SK-N-SH (cell line): ENCODE measurements around the gene CXorf65. TPM values are rescaled to one million over a fixed set of nuclear protein-coding genes. Genes with fewer than 3 reads are reported as not detected.

Experiments used
- CTCF ChIA-PET: fragments of 300-600, 350-600 bp; formaldehyde crosslinking; extraction: SDS; loops from one replicate; lab custom pipeline; 2021; lab: Yijun Ruan, JAX
- POLR2A ChIA-PET: fragments of 350-600 bp; sonication (Branson Sonifier 250); formaldehyde crosslinking; extraction: SDS; loops from one replicate; lab custom pipeline; 2020; ENCODE audit warnings: antibody characterized with exemption, inconsistent platforms; lab: Yijun Ruan, JAX
- DNase-seq: peaks from one replicate; pipeline ENCODE4 v3.0.0; 2012
- H2AFZ ChIP-seq: fragments of 200-600 bp; sonication (generic); 2 replicates; pipeline ENCODE4 v1.8.1; 2016; ENCODE audit warnings: antibody characterized with exemption, mild to moderate bottlenecking, low read depth
- H3F3A ChIP-seq: fragments of 200-600 bp; sonication (generic); replicated peaks from 2 replicates; pipeline ENCODE3; 2016; ENCODE audit warnings: antibody characterized with exemption, mild to moderate bottlenecking; ENCODE audit not compliant: insufficient read depth
- H3K27ac ChIP-seq, 2 experiments: fragments of 200-500 bp in 1 of 2; fragments of 200-600 bp in 1 of 2; sonication (Bioruptor generic) in 1 of 2; sonication (generic), shearing (Covaris generic) in 1 of 2; 2 replicates each; pipeline versions ENCODE4 v1.5.1 to v1.6.1; 2014 to 2016; ENCODE audit warnings: low read depth in 2 of 2, inconsistent platforms in 1 of 2, low read length in 1 of 2, mild to moderate bottlenecking in 1 of 2, mixed read lengths in 1 of 2
- H3K27me3 ChIP-seq: fragments of 200-600 bp; sonication (generic), shearing (Covaris generic); 2 replicates; pipeline ENCODE4 v1.6.1; 2016; ENCODE audit warnings: mixed run types; ENCODE audit not compliant: insufficient read depth
- H3K36me3 ChIP-seq, 2 experiments: fragments of 200-500 bp in 1 of 2; fragments of 200-600 bp in 1 of 2; sonication (Bioruptor generic) in 1 of 2; sonication (generic) in 1 of 2; replicated peaks in 1 of 2; 2 replicates each; pipeline versions ENCODE3 to v1.5.1; 2014 to 2016; ENCODE audit warnings: low read length in 1 of 2, mild to moderate bottlenecking in 1 of 2; ENCODE audit not compliant: insufficient read depth in 2 of 2, control insufficient read depth in 1 of 2
- H3K4me1 ChIP-seq, 2 experiments: fragments of 200-500 bp in 1 of 2; fragments of 200-600 bp in 1 of 2; sonication (Bioruptor generic) in 1 of 2; sonication (generic), shearing (Covaris generic) in 1 of 2; 2 replicates each; pipeline versions ENCODE4 v1.5.1 to v1.6.1; 2014 to 2016; ENCODE audit warnings: low read depth in 1 of 2, low read length in 1 of 2, mixed run types in 1 of 2; ENCODE audit not compliant: insufficient read depth in 2 of 2, control insufficient read depth in 1 of 2
- H3K4me2 ChIP-seq: fragments of 200-600 bp; sonication (generic), shearing (Covaris generic); 2 replicates; pipeline ENCODE4 v1.6.1; 2017; ENCODE audit warnings: mixed run types
- H3K4me3 ChIP-seq, 2 experiments: fragments of 200-500 bp in 1 of 2; fragments of 200-600 bp in 1 of 2; sonication (Bioruptor generic) in 1 of 2; sonication (generic), shearing (Covaris generic) in 1 of 2; 2 replicates each; pipeline versions ENCODE4 v1.5.1 to v1.8.1; 2014 to 2016; ENCODE audit warnings: low read depth in 2 of 2, inconsistent platforms in 1 of 2, low read length in 1 of 2, mild to moderate bottlenecking in 1 of 2, mixed read lengths in 1 of 2, moderate library complexity in 1 of 2
- H3K79me2 ChIP-seq: fragments of 200-600 bp; sonication (generic); 2 replicates; pipeline ENCODE4 v1.8.1; 2017; ENCODE audit warnings: mild to moderate bottlenecking; ENCODE audit not compliant: insufficient read depth
- H3K9ac ChIP-seq: fragments of 200-600 bp; sonication (generic); 2 replicates; pipeline ENCODE4 v1.6.1; 2017; ENCODE audit warnings: mixed run types
- H3K9me2 ChIP-seq: fragments of 200-600 bp; sonication (generic); 2 replicates; pipeline ENCODE4 v1.6.1; 2017; ENCODE audit warnings: mixed run types
- H3K9me3 ChIP-seq: fragments of 200-600 bp; sonication (generic); 2 replicates; pipeline ENCODE4 v1.6.1; 2017; ENCODE audit warnings: mixed run types, mild to moderate bottlenecking, moderate library complexity
- H4K20me1 ChIP-seq: fragments of 200-600 bp; sonication (generic); 2 replicates; pipeline ENCODE4 v1.6.1; 2017; ENCODE audit warnings: mild to moderate bottlenecking, mixed run types; ENCODE audit not compliant: insufficient read depth
- CHD2 ChIP-seq: fragments of 150-350 bp; IDR thresholded peaks from 2 replicates; pipeline ENCODE4 v1.6.1; 2018; ENCODE audit warnings: low read length; ENCODE audit not compliant: partially characterized antibody
- ELF1 ChIP-seq: IDR thresholded peaks from 2 replicates; pipeline ENCODE4 v1.4.0; 2012
- EZH2phosphoT487 ChIP-seq: fragments of 200-600 bp; sonication (generic); IDR thresholded peaks from 2 replicates; pipeline ENCODE4 v1.6.1; 2017; ENCODE audit warnings: low read depth, mixed run types, mild to moderate bottlenecking, antibody characterized with exemption, moderate library complexity, borderline replicate concordance
- GABPA ChIP-seq: IDR thresholded peaks from 2 replicates; pipeline ENCODE4 v1.4.0; 2012; ENCODE audit warnings: low read depth, mild to moderate bottlenecking
- GATA2 ChIP-seq: sonication (generic); formaldehyde crosslinking; IDR thresholded peaks from 2 replicates; pipeline ENCODE4 v1.5.0; 2020; ENCODE audit warnings: mild to moderate bottlenecking, missing genetic modification reagents
- JUND ChIP-seq: IDR thresholded peaks from 2 replicates; pipeline ENCODE4 v1.4.0; 2012
- MEF2A ChIP-seq: IDR thresholded peaks from 2 replicates; pipeline ENCODE4 v1.4.0; 2012; ENCODE audit warnings: low read depth, borderline replicate concordance
- MXI1 ChIP-seq: IDR thresholded peaks from 2 replicates; pipeline ENCODE4 v1.6.1; 2012; ENCODE audit warnings: mild to moderate bottlenecking, low read depth, low read length, improper control_type of control experiment
- NRF1 ChIP-seq: IDR thresholded peaks from 2 replicates; pipeline ENCODE4 v1.6.1; 2012; ENCODE audit warnings: low read depth, mild to moderate bottlenecking, low read length
- POLR2AphosphoS5 ChIP-seq: IDR thresholded peaks from 2 replicates; pipeline ENCODE4 v1.6.1; 2012; ENCODE audit warnings: low read depth, low read length
- RCOR1 ChIP-seq: fragments of 150-350 bp; IDR thresholded peaks from 2 replicates; pipeline ENCODE4 v1.6.1; 2017; ENCODE audit warnings: antibody characterized with exemption, low read length
- RFX5 ChIP-seq: IDR thresholded peaks from 2 replicates; pipeline ENCODE4 v1.6.1; 2012; ENCODE audit warnings: mild to moderate bottlenecking, improper control_type of control experiment, low read length
- TEAD4 ChIP-seq: IDR thresholded peaks from 2 replicates; pipeline ENCODE4 v1.4.0; 2012; ENCODE audit warnings: mild to moderate bottlenecking, borderline replicate concordance; ENCODE audit not compliant: insufficient read depth
- YY1 ChIP-seq: IDR thresholded peaks from 2 replicates; pipeline ENCODE4 v1.4.0; 2012; ENCODE audit warnings: low read depth, mild to moderate bottlenecking
- WGBS: methylation state at CpG from one replicate; pipeline ENCODE4 v1.1.6; 2017; ENCODE audit warnings: low lambda C conversion rate; 5-methylcytosine and 5-hydroxymethylcytosine counted together
- polyA plus RNA-seq, 3 experiments: library from polyadenylated mRNA; depleted of rRNA; stranded (reverse); fragments of >200 nt; gene quantifications; 2 replicates each; pipeline ENCODE4 v1.2.3, GENCODE V29; 2012
- TF ChIP-seq, protein P1 (sequence below): IDR thresholded peaks from 2 replicates; pipeline ENCODE4 v1.4.0; 2012; ENCODE audit warnings: low read depth, borderline replicate concordance
- TF ChIP-seq, protein P2 (sequence below): IDR thresholded peaks from 2 replicates; pipeline ENCODE4 v1.6.1; 2012; ENCODE audit warnings: mild to moderate bottlenecking, low read depth, low read length, moderate library complexity
- TF ChIP-seq, protein P3 (sequence below): IDR thresholded peaks from 2 replicates; pipeline ENCODE4; 2012

The CXorf65 gene
- polyA plus RNA-seq, 1 of the 3 experiments (the other 2 are of a cell fraction): not detected

DNA sequence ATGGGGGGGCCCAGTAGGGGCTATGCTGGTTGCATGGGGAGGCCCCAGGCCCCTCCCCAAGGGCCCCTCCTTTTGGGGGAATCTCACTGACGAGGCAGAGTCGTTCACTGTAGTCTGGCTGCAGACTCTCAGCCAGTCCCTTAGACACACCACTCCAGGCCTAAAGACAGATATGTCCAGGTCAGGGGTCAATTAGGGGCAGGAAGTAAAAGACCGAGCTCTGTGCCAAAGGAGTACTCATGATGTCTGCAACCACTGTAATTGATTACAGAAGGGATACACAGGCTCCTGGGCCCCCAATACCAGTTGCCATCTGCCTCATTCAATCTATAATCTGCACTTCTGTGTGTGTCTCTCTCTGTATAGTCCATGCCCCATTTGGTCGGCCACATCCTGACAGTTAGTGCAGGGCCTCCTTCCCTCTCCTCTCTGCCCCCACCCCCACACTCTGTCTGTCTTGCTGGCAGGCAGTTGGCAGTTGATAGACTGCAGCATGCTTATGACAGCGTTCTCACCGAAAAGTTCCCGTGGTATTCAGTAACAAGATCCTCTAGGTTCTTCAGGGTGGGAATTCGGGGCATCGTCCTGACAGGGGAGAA, 1.3 kb upstream of the CXorf65 start (continued):
- TF ChIP-seq POLR2AphosphoS5 (no peak), JUND (no peak), MXI1 (no peak), CHD2 (no peak), MEF2A (no peak)
- TF ChIP-seq, all 33 proteins: peak for 0

- DNase-seq: no peak
- Histone ChIP-seq H4K20me1 (no peaks in the 10 kb centered on the region), H3K27me3 (no peaks in the 10 kb centered on the region; the same call in 1 of the 2 replicates), H3K9ac (no peak overlapping the region), H3K36me3 (no peaks in the 10 kb centered on the region), H3K4me1 (peaks cover 0 to 24% of the 10 kb centered on the region in 2 experiments; a peak in 1 of 4 replicates), H3K9me2 (no peaks in the 10 kb centered on the region), H2AFZ (no peak overlapping the region), H3K79me2 (no peaks in the 10 kb centered on the region), H3K4me3 (no peak overlapping the region), H3K27ac (no peak overlapping the region), H3K9me3 (no peaks in the 10 kb centered on the region), H3F3A (no peaks in the 10 kb centered on the region), H3K4me2 (no peak overlapping the region)
- ChIA-PET CTCF (no interaction called here), POLR2A (no interaction called here)
- WGBS: 40% methylated on average over 4 of the region's 4 CpGs
- TF ChIP-seq MXI1 (no peak), POLR2AphosphoS5 (no peak), MEF2A (no peak), TEAD4 (no peak), YY1 (no peak), EZH2phosphoT487 (no peak), GATA2 (no peak), RCOR1 (no peak), NRF1 (no peak), GABPA (no peak), ELF1 (no peak), RFX5 (no peak)
- TF ChIP-seq, protein P1, sequence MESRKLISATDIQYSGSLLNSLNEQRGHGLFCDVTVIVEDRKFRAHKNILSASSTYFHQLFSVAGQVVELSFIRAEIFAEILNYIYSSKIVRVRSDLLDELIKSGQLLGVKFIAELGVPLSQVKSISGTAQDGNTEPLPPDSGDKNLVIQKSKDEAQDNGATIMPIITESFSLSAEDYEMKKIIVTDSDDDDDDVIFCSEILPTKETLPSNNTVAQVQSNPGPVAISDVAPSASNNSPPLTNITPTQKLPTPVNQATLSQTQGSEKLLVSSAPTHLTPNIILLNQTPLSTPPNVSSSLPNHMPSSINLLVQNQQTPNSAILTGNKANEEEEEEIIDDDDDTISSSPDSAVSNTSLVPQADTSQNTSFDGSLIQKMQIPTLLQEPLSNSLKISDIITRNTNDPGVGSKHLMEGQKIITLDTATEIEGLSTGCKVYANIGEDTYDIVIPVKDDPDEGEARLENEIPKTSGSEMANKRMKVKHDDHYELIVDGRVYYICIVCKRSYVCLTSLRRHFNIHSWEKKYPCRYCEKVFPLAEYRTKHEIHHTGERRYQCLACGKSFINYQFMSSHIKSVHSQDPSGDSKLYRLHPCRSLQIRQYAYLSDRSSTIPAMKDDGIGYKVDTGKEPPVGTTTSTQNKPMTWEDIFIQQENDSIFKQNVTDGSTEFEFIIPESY: no peak
- TF ChIP-seq, protein P2, sequence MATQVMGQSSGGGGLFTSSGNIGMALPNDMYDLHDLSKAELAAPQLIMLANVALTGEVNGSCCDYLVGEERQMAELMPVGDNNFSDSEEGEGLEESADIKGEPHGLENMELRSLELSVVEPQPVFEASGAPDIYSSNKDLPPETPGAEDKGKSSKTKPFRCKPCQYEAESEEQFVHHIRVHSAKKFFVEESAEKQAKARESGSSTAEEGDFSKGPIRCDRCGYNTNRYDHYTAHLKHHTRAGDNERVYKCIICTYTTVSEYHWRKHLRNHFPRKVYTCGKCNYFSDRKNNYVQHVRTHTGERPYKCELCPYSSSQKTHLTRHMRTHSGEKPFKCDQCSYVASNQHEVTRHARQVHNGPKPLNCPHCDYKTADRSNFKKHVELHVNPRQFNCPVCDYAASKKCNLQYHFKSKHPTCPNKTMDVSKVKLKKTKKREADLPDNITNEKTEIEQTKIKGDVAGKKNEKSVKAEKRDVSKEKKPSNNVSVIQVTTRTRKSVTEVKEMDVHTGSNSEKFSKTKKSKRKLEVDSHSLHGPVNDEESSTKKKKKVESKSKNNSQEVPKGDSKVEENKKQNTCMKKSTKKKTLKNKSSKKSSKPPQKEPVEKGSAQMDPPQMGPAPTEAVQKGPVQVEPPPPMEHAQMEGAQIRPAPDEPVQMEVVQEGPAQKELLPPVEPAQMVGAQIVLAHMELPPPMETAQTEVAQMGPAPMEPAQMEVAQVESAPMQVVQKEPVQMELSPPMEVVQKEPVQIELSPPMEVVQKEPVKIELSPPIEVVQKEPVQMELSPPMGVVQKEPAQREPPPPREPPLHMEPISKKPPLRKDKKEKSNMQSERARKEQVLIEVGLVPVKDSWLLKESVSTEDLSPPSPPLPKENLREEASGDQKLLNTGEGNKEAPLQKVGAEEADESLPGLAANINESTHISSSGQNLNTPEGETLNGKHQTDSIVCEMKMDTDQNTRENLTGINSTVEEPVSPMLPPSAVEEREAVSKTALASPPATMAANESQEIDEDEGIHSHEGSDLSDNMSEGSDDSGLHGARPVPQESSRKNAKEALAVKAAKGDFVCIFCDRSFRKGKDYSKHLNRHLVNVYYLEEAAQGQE: no peak
- TF ChIP-seq, protein P3, sequence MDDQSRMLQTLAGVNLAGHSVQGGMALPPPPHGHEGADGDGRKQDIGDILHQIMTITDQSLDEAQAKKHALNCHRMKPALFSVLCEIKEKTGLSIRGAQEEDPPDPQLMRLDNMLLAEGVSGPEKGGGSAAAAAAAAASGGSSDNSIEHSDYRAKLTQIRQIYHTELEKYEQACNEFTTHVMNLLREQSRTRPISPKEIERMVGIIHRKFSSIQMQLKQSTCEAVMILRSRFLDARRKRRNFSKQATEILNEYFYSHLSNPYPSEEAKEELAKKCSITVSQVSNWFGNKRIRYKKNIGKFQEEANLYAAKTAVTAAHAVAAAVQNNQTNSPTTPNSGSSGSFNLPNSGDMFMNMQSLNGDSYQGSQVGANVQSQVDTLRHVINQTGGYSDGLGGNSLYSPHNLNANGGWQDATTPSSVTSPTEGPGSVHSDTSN: no peak
Measured at GRCh38 chrX:71107245-71107644, 705 bp upstream of the CXorf65 start.
